ENCODE results near the gene DOLPP1. TPM values are rescaled to one million over a fixed set of nuclear protein-coding genes. Genes with fewer than 3 reads are reported as not detected.

The DOLPP1 gene
- polyA plus RNA-seq, 1 of the 3 experiments (the other 2 are of a cell fraction): 19.9 TPM

GRCh38 chr9:129074106-129074505 is 6.8 kb upstream of the DOLPP1 start:
- no peaks in the 10 kb centered on the region for H3K79me2 ChIP-seq (ENCODE audit: insufficient read depth)
- CTCF ChIA-PET: no interaction called here
- TF ChIP-seq CHD2 (IDR thresholded peaks at IDR 0.05; ENCODE audit: low read length, partially characterized antibody) (no peak), REST (IDR thresholded peaks at IDR 0.05; ENCODE audit: low read depth, low read length) (no peak), TEAD4 (IDR thresholded peaks at IDR 0.05; ENCODE audit: borderline replicate concordance, insufficient read depth) (no peak), ELF1 (IDR thresholded peaks at IDR 0.05) (no peak), RFX5 (IDR thresholded peaks at IDR 0.05; ENCODE audit: low read length) (no peak)
- no peak overlapping the region for H3K9ac ChIP-seq
- peaks cover 0 to 1% of the 10 kb centered on the region in 2 experiments for H3K36me3 ChIP-seq (replicated peaks in 1 of 2; ENCODE audit: control insufficient read depth in 1 of 2, insufficient read depth in 2 of 2, low read length in 1 of 2)
- no peaks in the 10 kb centered on the region for H3K9me2 ChIP-seq
- H3K4me3 ChIP-seq (ENCODE audit: low read depth in 2 of 2, low read length in 1 of 2): no peak overlapping the region
- H2AFZ ChIP-seq (ENCODE audit: low read depth): no peak overlapping the region
- no peak for DNase-seq
- peaks cover 0 to 12% of the 10 kb centered on the region in 2 experiments; a peak in 1 of 4 replicates for H3K4me1 ChIP-seq (ENCODE audit: control insufficient read depth in 1 of 2, insufficient read depth in 2 of 2, low read depth in 1 of 2, low read length in 1 of 2)
- H3K4me2 ChIP-seq: no peak overlapping the region
- no peaks in the 10 kb centered on the region for H3K27me3 ChIP-seq (ENCODE audit: insufficient read depth)
- H4K20me1 ChIP-seq (ENCODE audit: insufficient read depth): no peaks in the 10 kb centered on the region
- H3F3A ChIP-seq (replicated peaks; ENCODE audit: insufficient read depth): peaks cover 2% of the 10 kb centered on the region
- POLR2A ChIA-PET: interaction anchor here (1.2 kb wide), 1 partner anchor 26 kb away, joined by 3 read pairs; no protein-coding TSS in a partner anchor
- 90% methylated on average over 3 of the region's 3 CpGs for WGBS (ENCODE audit: low lambda C conversion rate)
- H3K27ac ChIP-seq (ENCODE audit: low read depth in 2 of 2, low read length in 1 of 2): no peak overlapping the region
- H3K9me3 ChIP-seq: no peaks in the 10 kb centered on the region

GRCh38 chr9:129075996-129076639 is 4.8 kb upstream of the DOLPP1 start:
- Histone ChIP-seq H3K9me2 (no peaks in the 10 kb centered on the region), H4K20me1 (ENCODE audit: insufficient read depth) (no peaks in the 10 kb centered on the region), H3K27me3 (ENCODE audit: insufficient read depth) (no peaks in the 10 kb centered on the region), H2AFZ (ENCODE audit: low read depth) (no peak overlapping the region), H3K4me2 (no peak overlapping the region), H3K79me2 (ENCODE audit: insufficient read depth) (no peaks in the 10 kb centered on the region), H3K4me3 (ENCODE audit: low read depth in 2 of 2, low read length in 1 of 2) (no peak overlapping the region), H3F3A (replicated peaks; ENCODE audit: insufficient read depth) (peaks cover 2% of the 10 kb centered on the region), H3K4me1 (ENCODE audit: control insufficient read depth in 1 of 2, insufficient read depth in 2 of 2, low read depth in 1 of 2, low read length in 1 of 2) (peaks cover 0 to 10% of the 10 kb centered on the region in 2 experiments; a peak in 2 of 4 replicates), H3K36me3 (replicated peaks in 1 of 2; ENCODE audit: control insufficient read depth in 1 of 2, insufficient read depth in 2 of 2, low read length in 1 of 2) (no peaks in the 10 kb centered on the region), H3K9ac (no peak overlapping the region), H3K9me3 (no peaks in the 10 kb centered on the region), H3K27ac (ENCODE audit: low read depth in 2 of 2, low read length in 1 of 2) (no peak overlapping the region)
- CTCF ChIA-PET: interaction anchor here (1.2 kb wide), 1 partner anchor 70 kb away, joined by 3 read pairs; no protein-coding TSS in a partner anchor
- POLR2A ChIA-PET: no interaction called here
- TF ChIP-seq USF2 (IDR thresholded peaks at IDR 0.05; ENCODE audit: borderline replicate concordance, low read depth, low read length) (no peak), EZH2phosphoT487 (IDR thresholded peaks at IDR 0.05; ENCODE audit: borderline replicate concordance, low read depth) (no peak), NRF1 (IDR thresholded peaks at IDR 0.05; ENCODE audit: low read depth, low read length) (no peak), GABPA (IDR thresholded peaks at IDR 0.05; ENCODE audit: low read depth) (no peak), RAD21 (IDR thresholded peaks at IDR 0.05; ENCODE audit: low read length) (no peak)
- DNase-seq: no peak
- 94% methylated on average over 13 of the region's 16 CpGs for WGBS (ENCODE audit: low lambda C conversion rate)

All from SK-N-SH (cell line).